Pancreas (tissue), 10 donors: Measurements from ENCODE around the gene EIF5. TPM values are rescaled to one million over a fixed set of nuclear protein-coding genes. Genes with fewer than 3 reads are reported as not detected.

Experiments used
- ATAC-seq, 4 donors: fragments of 200-7000 bp; cut with Tn5 transposase; one replicate each; pipeline versions ENCODE4 v1.8.0 to v1.9.1; 2020; ENCODE audit warnings: mild to moderate bottlenecking in 4 of 4, moderate library complexity in 4 of 4
- DNase-seq, 6 donors: peaks; one replicate each; pipeline ENCODE4 v3.0.0-alpha.2; 2020
- FAIRE-seq: peaks from 2 replicates; lab custom pipeline; 2012; peaks lifted over from hg19 to GRCh38; lab: Jason Lieb, UNC
- H3K27ac ChIP-seq, 4 donors: fragments of 200-600 bp; sonication (generic); 1 replicate in 3 of 4; 2 replicates in 1 of 4; pipeline versions ENCODE4 v1.5.0 to v1.8.0; 2020
- H3K27me3 ChIP-seq, 4 donors: fragments of 200-600 bp; one replicate each; pipeline ENCODE4 v1.8.0; 2021
- H3K36me3 ChIP-seq, 3 donors: fragments of 200-600 bp; sonication (generic) in 1 of 3; one replicate each; pipeline versions ENCODE4 v1.5.0 to v1.8.0; 2020 to 2021
- H3K4me1 ChIP-seq, 3 donors: fragments of 200-600 bp; one replicate each; pipeline ENCODE4 v1.8.0; 2021
- H3K4me3 ChIP-seq, 4 donors: fragments of 200-600 bp; sonication (generic) in 2 of 4; one replicate each; pipeline versions ENCODE4 v1.5.0 to v1.8.0; 2020 to 2021
- H3K9me3 ChIP-seq, 4 donors: fragments of 200-600 bp; one replicate each; pipeline ENCODE4 v1.8.0; 2021
- CTCF ChIP-seq, 4 donors: fragments of 200-600 bp; sonication (generic) in 3 of 4; IDR thresholded peaks; one replicate each; pipeline versions ENCODE4 v1.5.0 to v1.8.0; 2021; ENCODE audit warnings: antibody characterized with exemption in 4 of 4
- WGBS, 2 donors: extraction: QIAGEN DNeasy Blood & Tissue Kit; methylation state at CpG; one replicate each; pipeline ENCODE4 v1.1.7; 2013; 5-methylcytosine and 5-hydroxymethylcytosine counted together
- intact Hi-C, 3 donors: fragments of 100-400 bp; cut with DNase I; formaldehyde crosslinking; loops; one replicate each; pipeline versions ENCODE4 v1.11.1 to v1.14.2; 2022
- polyA plus RNA-seq, 2 donors: library from polyadenylated mRNA; stranded (reverse); fragments of 200-250 nt; gene quantifications; one replicate each; pipeline ENCODE4 v1.2.3, GENCODE V29; 2013
- total RNA-seq, 6 donors: library from RNA; stranded (reverse); fragmentation: NEBNext Ultra II Directional in 4 of 6; extraction: Animal tissue kit (Norgen Biotek cat#: 25700) in 4 of 6; gene quantifications; one replicate each; pipeline versions ENCODE4 v1.2.1 to v1.2.4, GENCODE V29; 2021 to 2023
- donor health status: healthy with polysubstance abuse.
- donor health status: DM: no; HTN: no; CAD: no; lungs with moderate emphysema.
- donor health status: DM: no; HTN: no; CAD: no.
- donor health status: control.
- donor health status: control.
- donor health status: Bipolar disorder and iron deficiency.
- donor health status: DM: yes; HTN: yes; CAD: no.
- donor health status: DM: no; HTN: no; CAD: no.
- donor health status: DM: no; HTN: no; CAD: no.
- donor health status: DM: yes; HTN: yes; CAD: no.

Gene EIF5
- total and polyA plus RNA-seq, 8 donors, result 22.2 to 139 (median 95.2) TPM

- no peaks in the 10 kb centered on the region for H3K4me1 ChIP-seq
- FAIRE-seq (no peak), DNase-seq (peak in 1 of 6 donors; percentile 43), ATAC-seq (no peak)
- intact Hi-C loops, result no loop called here
- no peak overlapping the region for H3K4me3 ChIP-seq
- TF ChIP-seq CTCF (IDR thresholded peaks at IDR 0.05), result no peak
- no peak overlapping the region for H3K27ac ChIP-seq
- H3K9me3 ChIP-seq, result no peaks in the 10 kb centered on the region
- 83 to 84% methylated on average over 10 of the region's 10 CpGs for WGBS, 2 donors
- H3K36me3 ChIP-seq, result no peaks in the 10 kb centered on the region
- no peaks in the 10 kb centered on the region for H3K27me3 ChIP-seq
Observed at GRCh38 chr14:103308717-103309616, 25.1 kb upstream of the EIF5 start.

GRCh38 chr14:103310576-103311095 lies 23.4 kb upstream of the EIF5 start:
- FAIRE-seq, result no peak
- no peaks in the 10 kb centered on the region for H3K36me3 ChIP-seq
- no peak overlapping the region for H3K4me3 ChIP-seq
- H3K27me3 ChIP-seq, result no peaks in the 10 kb centered on the region
- peak in 1 of 6 donors; percentile 21 for DNase-seq
- no peak for ATAC-seq
- TF ChIP-seq CTCF (IDR thresholded peaks at IDR 0.05), result no peak
- no peaks in the 10 kb centered on the region for H3K4me1 ChIP-seq
- H3K9me3 ChIP-seq, result no peaks in the 10 kb centered on the region
- intact Hi-C loops, result no loop called here
- H3K27ac ChIP-seq, result no peak overlapping the region
- 89 to 90% methylated on average over 12 of the region's 12 CpGs for WGBS, 2 donors

- H3K36me3 ChIP-seq, result no peaks in the 10 kb centered on the region
- no peak overlapping the region for H3K4me3 ChIP-seq
- ATAC-seq, result no peak
- no peak overlapping the region for H3K27ac ChIP-seq
- DNase-seq, result peak in 1 of 6 donors; percentile 42
- TF ChIP-seq CTCF (IDR thresholded peaks at IDR 0.05), result no peak
- FAIRE-seq, result no peak
- intact Hi-C loops, result no loop called here
- H3K9me3 ChIP-seq, result no peaks in the 10 kb centered on the region
- 81 to 84% methylated on average over 31 of the region's 31 CpGs for WGBS, 2 donors
- no peaks in the 10 kb centered on the region for H3K4me1 ChIP-seq
- H3K27me3 ChIP-seq, result no peaks in the 10 kb centered on the region
Observed at GRCh38 chr14:103311171-103311997, 22.7 kb upstream of the EIF5 start.

GRCh38 chr14:103312006-103312635 lies 21.9 kb upstream of the EIF5 start:
- intact Hi-C loops, result no loop called here
- ATAC-seq, result no peak
- H3K36me3 ChIP-seq, result no peaks in the 10 kb centered on the region
- no peak overlapping the region for H3K4me3 ChIP-seq
- H3K27ac ChIP-seq, result no peak overlapping the region
- no peaks in the 10 kb centered on the region for H3K9me3 ChIP-seq
- H3K4me1 ChIP-seq, result no peaks in the 10 kb centered on the region
- no peaks in the 10 kb centered on the region for H3K27me3 ChIP-seq
- no peak for TF ChIP-seq CTCF (IDR thresholded peaks at IDR 0.05)
- DNase-seq, result peak in 1 of 6 donors; percentile 44
- FAIRE-seq, result no peak
- WGBS, 2 donors, result 86 to 87% methylated on average over 14 of the region's 14 CpGs
